Measurements from ENCODE around the gene PER3. TPM values are rescaled to one million over a fixed set of nuclear protein-coding genes. Genes with fewer than 3 reads are reported as not detected.
A peak's percentile ranks its signal among the peaks of the same experiment; 100 is the strongest.

PER3 gene
- total and polyA plus RNA-seq, 9 of the 15 experiments (the other 6 are each of a cell fraction or from before 2014, with no cell fraction given), result 11.9 to 22.5 (median 14.6) TPM

GRCh38 chr1:7827126-7827955 lies 43.2 kb downstream of the PER3 start (continued):
- TF ChIP-seq POLR2G (IDR thresholded peaks at IDR 0.05; ENCODE audit: low read depth, low read length), result peak; percentile 89
- TF ChIP-seq SREBF1 (IDR thresholded peaks at IDR 0.05; ENCODE audit: borderline replicate concordance, low read depth, low read length), result 0 out of 2 replicates have a peak, but pooled peaks have one; percentile 39
- no peak for TF ChIP-seq NEUROD1 (IDR thresholded peaks at IDR 0.05; ENCODE audit: borderline replicate concordance, low read depth, low read length, partially characterized antibody)
- TF ChIP-seq ZNF444 (CRISPR knock-in tag; IDR thresholded peaks at IDR 0.05), result no peak
- TF ChIP-seq HMGXB4 (CRISPR knock-in tag; IDR thresholded peaks at IDR 0.05), result no peak
- TF ChIP-seq CXXC5 (CRISPR knock-in tag; IDR thresholded peaks at IDR 0.05), result peak; percentile 66; the same call in 1 of the 2 replicates
- peak; percentile 97 for TF ChIP-seq NR2C2 (CRISPR knock-in tag; IDR thresholded peaks at IDR 0.05)
- peak; percentile 99 for TF ChIP-seq NR2C2 (tag; IDR thresholded peaks at IDR 0.05)
- peak in 1 of 2 experiments; percentile 79; a peak in 2 of 4 replicates for TF ChIP-seq HDAC1 (IDR thresholded peaks at IDR 0.05)
- TF ChIP-seq CTCFL (IDR thresholded peaks at IDR 0.05; ENCODE audit: borderline replicate concordance, insufficient read depth, low read depth, low read length, poor library complexity, severe bottlenecking), result no peak
- no peak for TF ChIP-seq ZBTB5 (IDR thresholded peaks at IDR 0.05)
- no peak for TF ChIP-seq HINFP (tag; conservative IDR thresholded peaks at IDR 0.05; ENCODE audit: low read depth)
- no peak for TF ChIP-seq SRSF9 (IDR thresholded peaks at IDR 0.05; ENCODE audit: borderline replicate concordance, low read depth, low read length)
- TF ChIP-seq ZNF740 (CRISPR knock-in tag; IDR thresholded peaks at IDR 0.05), result no peak
- TF ChIP-seq ZNF740 (tag; IDR thresholded peaks at IDR 0.05), result no peak
- TF ChIP-seq SMARCC2 (IDR thresholded peaks at IDR 0.05; ENCODE audit: low read depth), result no peak
- TF ChIP-seq ZKSCAN3 (CRISPR knock-in tag; IDR thresholded peaks at IDR 0.05), result no peak

All from K562 (cell line).